ENCODE results near the gene ACSL1.
"Not testable (repeated sequence)": the region's sequence is repeated elsewhere in the genome, so short reads cannot be mapped to it uniquely, and the experiment has no call there.

Gene ACSL1

DNA sequence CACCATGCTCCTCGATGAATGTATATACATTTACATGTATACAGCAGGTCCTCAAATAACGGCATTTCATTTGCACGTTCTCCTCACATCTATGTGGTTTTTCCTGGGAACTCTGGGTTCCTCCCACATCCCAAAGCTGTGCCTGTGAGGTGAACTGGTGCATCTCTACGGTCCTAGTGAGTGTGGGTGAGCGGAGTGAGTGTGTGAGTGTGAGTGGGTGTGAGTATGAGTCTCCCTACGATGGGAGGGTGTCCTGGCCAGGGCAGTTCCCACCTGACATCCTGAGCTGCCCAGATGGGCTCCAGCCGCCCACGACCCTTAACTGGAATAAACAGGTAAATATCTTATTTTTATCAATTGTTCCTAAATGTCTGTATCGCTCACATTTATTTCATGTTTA is 40.0 kb downstream of the ACSL1 start:
- DNase-seq, result no peak

DNA sequence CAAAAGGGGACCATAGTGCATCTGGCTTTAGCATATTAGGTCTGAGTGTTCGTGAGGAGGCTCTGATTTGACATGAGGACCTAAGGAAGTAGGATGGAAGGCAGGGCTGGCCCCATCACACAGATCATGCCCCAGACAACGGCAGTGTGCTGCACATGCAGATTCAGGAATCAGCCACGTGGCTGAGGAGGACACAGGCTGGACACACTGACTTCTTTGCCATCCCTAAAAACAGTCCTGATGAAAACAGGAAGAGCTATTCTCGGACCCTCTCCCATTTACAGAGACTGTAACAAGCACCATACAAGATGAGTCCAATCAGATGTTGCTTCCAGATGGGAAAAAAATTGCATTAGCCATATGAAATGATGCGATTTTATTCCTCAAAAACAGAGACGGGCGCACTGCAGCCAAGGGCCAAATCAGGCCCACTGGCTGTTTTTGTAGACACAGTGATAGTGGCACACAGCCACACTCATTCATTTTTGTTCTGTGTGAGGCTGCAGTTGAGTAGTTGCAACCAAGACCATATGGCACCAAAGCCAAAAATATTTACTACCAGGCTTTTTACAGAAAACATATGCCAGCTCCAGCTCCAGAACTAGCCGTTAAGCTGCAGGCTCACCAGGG is 41.0 kb downstream of the ACSL1 start:
- no peak for DNase-seq

DNA sequence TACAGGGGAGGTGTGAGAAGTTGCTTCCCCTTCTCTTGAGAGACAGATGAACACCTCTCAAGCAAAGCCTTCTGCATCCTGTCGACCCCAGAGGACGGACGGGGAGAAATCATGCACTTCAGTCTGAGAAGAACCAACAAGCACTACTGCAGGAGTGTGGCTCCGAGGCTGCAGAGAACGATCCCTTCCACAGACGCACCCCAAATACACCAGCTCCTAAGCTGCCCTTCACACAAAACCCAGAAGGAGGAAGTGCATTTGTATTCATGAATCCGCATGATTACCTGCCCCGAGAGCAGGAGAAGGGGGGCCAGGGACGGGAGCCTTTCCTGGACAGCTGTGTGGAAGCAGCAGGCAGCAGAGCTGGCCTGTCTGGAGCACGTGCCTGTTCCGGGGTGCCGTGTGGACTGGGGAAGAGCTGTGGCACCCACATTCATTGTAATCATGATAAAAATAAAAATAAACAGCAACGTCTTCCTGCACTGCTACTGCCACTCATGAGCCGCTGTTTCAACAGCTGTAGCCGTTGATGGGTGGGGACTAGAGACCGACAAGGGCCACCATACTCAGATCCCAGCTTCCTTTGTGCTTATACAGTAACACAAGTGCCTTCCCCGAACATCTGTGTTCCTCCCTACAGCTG is 42.9 kb downstream of the ACSL1 start:
- DNase-seq, result no peak

DNA sequence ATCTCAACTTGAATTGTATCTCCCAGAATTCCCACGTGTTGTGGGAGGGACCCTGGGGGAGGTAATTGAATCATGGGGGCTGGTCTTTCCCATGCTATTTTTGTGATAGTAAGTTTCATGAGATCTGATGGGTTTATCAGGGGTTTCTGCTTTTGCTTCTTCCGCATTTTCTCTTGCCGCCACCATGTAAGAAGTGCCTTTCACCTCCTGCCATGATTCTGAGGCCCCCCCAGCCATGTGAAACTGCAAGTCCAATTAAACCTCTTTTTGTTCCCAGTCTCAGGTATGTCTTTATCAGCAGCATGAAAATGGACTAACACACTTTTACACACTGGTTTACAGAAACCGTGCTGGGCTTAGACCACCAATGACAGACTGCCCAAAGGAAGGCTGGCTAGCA is 46.6 kb downstream of the ACSL1 start:
- DNase-seq, result not testable (repeated sequence)

DNA sequence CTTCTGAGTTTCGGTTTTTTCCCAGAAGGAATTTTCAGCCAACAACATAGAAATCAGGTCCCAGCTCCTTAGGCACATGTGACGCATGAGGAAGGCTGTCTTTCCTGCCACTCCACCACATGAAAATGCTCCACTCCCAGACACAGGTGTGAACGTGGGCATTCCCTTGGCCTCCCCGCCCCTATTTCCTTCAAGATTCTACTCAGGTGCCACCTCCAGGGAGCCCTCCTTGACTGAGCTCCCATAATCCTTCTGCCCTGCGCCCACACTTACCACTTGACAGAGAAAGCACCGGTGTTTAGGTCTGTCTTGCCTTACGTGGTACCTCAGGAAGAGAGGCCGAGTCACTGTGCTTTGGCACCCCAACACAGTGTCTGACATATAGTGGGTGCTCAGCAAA is 47.4 kb downstream of the ACSL1 start:
- DNase-seq, result no peak

DNA sequence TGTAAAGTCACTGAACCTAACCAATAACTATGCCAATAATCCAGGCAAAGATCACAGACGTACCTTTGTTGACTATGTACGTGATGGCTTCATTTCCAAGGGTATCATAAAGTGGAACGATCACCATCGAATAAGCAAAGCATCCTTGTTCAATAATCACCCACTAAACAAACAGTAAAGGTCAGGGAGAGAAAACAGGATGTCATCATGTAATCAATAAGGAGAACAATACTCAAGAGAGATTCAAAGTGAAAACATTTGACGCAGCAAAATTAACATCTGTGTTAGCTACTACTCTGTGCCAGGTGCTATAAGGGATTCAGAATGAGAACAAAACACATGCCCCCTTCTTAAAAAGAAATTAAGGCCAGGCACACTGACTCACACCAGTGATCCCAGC is 48.9 kb downstream of the ACSL1 start:
- no peak for DNase-seq

DNA sequence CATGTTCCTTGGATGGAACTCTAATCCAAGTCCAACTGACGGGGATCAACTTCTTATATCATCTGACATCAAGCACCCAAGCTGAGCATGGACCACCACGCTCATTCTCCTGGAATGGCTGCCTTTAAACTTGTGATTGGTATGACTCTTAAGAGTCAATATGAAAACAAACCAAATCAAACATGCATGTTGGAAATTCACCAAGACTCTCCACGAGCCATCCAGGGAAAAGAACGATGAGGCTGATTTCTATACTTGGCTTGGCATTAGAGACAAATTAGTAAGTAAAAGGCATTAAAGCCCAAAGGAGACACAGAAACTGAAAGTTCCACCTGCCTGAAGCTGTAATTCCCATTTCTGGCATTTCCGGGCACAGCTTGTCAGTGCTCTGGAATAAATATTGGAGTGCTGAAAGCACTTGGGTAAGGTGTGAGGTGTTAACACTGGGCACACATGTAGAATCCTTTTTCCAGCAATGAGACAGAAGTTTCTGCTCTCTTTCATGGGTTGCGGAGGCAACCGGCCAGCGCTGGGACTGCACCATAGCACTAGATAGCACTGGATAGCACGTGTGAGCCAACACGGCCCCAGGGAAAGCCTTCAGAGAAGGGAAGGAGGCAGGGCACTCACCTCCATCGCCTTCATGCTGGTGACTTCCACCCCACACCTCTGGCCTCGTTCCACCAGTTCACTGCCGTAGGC is 49.8 kb downstream of the ACSL1 start:
- DNase-seq, result no peak

DNA sequence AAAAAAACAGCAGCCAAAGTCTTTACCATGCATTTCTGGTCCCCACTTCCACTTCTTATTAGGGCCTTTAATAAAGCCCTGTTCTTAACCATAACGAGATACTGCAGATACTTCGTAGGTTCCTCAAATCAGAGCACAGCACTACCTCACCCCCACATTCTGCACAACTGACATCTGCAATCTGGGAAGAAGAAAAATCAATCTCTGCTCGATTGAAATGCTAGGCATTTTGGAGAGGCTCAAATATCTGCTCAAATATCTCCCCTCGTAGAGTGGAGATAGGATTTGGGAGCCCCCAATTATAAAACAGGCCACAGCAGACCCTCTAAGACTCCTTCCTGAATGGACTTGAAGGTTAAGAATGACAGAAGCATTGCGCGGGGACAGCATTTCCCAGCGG is 51.6 kb downstream of the ACSL1 start:
- DNase-seq, result no peak

DNA sequence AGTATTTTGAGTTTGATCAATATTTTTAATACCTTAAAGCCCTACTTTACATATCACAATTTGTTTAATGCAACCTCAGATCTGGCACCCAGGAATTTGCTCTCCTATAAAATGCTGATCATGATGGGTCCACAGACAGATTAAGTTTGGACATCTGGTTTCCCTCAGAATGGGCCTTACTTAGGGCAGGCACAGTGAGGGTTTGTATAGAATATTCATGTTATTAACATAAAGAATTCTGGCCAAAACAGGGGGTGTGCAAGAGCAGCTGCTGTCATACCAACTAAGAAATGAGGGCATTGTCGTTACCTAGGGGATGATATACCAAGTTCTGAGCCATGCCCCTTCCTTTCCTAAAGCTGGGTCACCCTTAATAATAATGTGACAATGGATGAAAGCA is 54.4 kb downstream of the ACSL1 start:
- no peak for DNase-seq

DNA sequence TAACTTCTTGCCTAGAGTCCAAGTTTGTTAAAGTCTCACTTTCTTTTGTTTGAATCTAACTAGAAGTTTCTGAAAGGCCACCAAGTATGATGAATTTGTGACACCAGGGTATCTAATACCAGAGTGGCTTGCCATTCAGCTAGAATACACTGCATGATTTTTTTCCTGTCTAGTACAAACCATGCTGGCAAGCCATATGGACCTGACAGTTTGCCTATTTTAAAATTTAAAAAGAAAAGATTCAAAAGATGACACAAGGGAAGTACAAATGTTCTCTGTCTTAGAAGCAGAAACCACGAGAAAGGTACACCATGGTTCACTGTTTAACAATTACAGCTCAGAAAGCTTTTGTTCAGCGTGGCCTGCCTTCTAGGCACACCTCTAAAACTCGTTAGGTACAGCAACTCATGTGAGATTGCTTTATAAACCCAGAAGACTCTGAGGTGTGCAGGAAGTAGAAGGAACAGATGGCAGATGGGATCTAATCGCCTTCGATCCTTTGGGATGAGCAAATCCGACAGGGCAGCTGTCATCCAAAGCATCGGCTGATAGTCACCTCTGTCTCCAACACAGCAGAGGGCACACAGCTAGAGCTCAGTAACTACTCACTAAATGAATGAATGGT is 56.5 kb downstream of the ACSL1 start:
- no peak for DNase-seq

DNA sequence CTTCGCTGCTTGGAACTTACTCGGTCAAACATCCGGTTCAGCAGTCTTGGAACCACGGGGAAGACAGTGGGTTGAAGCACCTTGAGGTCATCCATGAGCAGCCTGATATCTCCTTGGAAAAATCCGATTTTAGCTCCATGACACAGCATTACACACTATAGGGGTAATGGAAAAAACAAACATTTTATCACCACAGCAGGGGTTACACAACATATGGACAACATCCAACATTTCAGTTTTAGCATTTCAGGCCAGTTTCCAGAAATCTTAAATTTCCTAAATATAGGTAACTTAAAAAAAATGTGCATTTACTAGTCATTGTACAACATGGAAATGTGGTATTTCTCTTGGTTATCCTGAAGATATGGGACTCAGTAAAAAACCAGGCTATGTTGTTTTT is 57.5 kb downstream of the ACSL1 start:
- DNase-seq, result no peak

DNA sequence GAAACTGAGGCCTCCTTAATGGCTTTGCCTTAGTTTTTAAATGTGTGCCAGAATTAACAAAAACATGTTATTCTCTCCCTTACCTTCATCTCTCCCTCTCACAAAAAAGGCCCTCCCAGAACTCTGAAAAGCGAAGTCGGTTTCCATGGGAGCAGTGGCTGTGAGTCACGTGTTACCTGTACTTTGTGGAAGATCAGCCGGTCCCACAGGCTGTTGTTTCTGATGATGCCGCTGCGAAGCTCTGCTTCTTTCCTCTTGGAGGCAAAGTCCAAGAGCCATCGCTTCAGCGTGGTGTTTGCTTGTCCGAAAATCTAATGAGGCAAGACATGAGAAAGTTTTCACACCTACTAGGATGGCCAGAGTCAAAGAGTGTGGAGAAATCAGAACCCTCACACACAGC is 59.3 kb downstream of the ACSL1 start:
- DNase-seq, result no peak

DNA sequence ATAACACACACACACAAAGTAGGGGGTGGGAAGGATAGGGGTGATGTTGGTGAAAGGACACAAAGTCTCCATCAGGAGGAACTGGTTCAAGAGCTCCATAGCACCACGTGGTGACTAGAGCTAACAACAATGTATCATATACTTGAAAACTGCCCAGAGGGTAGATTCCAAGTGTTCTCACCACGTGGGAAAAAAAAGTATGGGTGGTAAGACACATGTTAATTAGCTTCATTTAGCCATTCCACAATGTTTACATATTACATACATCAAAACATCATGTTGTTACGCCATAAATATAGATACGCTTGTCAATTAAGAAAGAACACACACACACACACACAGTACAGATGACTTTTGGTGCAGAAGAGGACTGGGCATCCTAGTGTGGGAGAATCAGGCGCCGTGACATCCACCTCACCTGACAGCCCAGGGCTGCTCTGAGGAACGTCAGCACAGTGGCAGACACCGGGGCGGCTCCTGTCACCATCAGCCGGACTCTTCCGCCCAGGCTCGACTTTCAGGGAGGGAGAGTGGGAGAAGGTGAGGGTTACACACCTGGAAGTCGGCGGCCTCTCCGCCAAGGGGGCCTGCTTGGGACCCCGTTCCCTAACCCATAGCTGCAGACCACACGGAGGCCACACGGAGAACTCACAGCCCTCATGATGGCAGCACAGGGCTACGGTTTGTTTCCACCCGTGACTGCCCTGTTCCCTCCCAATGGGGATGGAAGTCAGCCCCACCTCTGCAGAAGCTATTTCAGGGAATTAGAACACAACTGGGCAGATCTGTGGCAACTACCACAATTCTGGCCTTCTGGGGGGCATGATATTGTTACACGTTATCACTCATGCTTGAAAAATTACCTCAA is 60.1 kb downstream of the ACSL1 start:
- no peak for DNase-seq

DNA sequence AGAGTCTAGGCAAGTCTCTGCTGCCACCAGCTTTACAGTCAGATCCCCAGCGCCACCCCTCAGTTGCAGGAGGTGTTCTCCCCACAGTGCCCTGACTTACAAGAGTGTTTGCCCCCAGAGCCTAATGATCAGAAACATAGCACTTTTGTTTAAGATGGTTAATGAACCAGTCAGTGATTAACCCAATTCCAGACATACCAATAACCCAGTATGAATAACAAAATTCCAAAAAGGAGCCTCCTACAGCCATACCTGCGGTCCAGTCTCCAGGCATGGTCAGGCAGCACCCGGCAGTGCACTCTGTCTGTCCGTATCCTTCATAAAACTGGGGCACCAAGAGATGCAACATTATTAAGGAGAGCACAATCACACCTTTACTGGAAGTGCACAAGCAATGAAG is 61.2 kb downstream of the ACSL1 start:
- no peak for DNase-seq

DNA sequence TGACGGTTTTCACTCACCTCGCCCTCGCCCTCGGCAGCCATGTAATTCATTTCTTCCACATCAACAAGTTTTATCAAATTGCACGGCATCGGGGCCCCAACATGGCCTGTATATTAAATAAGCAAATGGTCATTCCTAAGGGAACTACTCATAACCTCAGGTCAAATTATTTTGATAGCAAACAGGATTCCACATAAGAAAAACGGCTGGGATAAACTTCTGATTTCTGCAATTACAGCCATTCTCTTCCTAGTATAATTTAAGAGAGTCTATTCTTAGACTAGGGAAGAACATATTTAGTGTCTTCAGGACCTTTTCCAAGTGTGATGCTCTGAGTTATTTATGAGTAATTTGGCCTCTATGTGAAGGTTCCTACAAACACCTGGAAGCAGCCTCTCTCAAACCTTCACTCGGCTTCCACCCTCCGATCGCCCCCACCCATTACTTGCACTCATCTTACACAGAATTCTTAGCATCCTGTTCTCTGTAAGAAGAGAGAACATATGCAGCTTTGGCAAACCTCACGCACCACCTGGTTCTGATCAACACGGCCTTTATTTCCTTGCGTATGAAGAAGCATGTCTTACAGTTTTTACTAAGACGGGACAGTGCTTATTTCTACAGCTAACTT is 62.5 kb downstream of the ACSL1 start:
- DNase-seq, result no peak

DNA sequence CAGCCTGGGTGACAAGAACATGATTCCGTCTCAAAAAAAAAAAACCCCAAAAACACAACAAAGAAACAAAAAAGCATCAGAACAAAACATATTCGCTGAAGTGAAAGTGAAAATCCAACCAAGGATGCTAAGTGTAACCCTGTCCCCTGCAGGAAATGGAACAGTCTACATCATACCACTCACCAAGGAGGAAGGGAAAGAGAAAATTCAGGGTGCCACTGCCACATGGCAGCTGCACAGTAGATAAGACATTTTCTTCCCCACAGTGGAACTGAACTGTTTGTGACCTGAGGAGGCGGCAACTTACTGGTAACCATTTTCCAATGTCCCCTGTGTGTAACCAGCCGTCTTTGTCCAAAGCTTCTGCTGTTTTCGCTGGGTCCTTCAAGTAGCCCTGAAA is 63.7 kb downstream of the ACSL1 start:
- no peak for DNase-seq

DNA sequence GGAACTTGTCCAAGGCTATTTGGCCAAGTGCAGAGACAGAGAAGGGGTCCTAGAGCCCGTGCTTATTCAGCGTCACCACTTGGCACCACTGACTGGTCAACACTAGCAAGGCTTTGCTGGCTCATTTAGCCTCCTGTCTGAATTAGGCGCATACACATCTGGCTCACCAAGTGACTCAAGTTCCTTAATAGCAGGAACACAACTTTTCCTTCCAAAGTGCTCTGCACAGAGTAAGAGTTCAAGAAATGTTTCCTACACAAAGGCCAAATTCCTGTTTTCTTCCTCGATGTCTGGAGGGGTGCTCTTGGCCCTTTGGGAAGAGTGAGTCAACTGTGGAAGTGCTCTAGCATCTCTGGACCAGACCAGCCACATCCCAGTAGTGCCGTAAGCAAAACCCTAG is 65.1 kb downstream of the ACSL1 start:
- no peak for DNase-seq

DNA sequence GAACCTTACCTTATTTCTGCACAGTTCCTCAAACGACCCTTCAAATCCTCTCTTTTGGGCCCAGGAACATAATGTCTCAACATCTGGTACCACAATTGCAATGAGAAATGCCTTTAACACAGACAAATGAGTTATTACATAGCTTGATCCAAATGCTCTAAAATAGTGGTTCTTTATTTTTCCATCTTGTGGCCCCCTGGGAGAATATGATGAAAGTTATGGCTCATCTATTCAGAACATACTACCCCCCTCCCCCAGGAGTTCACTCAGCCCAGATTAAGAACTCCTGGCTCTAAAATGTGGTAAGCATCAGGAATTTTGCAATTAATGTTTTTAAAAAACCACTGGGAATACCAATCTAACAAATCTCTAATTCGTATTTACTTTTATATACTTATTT is 68.0 kb downstream of the ACSL1 start:
- DNase-seq, result no peak

DNA sequence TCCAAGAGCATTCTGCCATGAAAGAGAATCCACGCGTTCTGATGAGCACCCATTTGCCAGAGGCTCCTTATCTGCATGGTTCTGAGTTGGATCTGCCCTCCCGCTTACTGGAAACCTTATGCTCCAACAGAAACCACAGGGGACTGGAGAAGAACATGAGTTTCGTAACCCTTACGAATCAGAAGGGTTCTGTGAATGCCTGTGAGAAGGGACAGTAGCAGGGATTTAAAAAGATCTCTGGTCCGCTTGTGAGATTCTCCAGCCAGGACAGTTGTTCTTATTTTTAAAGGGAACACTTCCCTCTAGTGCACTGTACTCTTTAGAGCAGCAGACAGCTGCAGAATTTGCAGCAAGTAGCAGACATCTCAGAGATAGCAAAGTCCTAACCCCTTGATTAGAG is 69.4 kb downstream of the ACSL1 start:
- DNase-seq, result no peak

DNA sequence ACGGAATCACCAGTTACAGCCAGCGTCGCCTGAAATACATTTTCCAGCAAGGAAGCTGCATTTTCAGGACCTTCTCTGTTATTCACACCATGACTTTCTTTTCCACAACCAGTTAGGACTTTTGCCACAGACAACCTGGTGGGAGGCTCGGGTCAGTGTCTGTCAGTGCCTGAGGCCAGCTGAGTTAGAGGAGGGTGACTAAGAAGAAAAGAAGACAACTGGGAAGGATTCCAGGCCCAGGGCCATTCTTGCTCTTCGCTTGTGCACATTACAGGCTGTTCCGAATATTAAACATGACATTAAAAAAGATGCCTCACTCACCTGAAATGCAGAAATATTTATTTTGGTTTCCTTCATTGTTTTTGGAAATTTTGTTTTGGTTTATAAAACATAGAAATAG is 70.5 kb downstream of the ACSL1 start:
- no peak for DNase-seq

DNA sequence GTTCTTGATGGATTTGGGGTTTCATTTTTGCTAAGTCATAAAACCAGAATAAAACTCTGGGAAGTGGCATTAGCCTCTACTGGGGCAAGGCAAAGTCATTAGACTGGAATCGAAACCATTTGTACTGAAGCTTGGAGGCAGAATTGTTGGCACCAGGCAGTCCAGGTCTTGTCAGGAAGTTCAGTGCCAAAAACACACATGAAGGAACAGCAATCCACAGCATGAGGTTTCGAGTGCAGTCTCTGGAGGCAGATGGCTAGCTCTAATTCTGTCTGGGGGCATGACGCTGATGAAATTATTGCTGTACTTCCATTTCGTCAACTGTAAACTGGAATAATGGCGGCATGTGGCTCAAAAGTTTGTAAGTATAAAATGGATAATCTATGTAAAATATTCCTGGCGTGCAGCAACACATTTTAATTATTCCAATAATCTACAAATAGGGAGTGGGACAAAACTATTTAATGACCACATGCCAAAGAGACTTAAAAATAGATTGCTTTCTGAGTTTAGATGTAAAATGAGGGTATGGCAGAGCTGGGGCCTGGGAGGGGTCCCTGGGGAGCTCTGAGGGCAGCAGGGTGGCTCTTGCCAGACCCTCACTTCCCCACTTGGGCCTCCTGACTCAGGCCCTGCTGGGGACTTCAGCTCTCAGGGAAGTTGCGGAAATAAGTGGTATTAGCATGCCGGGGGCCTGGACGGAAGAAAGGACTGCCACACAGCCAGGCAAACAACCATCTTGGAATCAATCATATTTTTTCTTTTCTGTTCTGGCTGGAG is 73.1 kb downstream of the ACSL1 start:
- DNase-seq, result no peak

DNA sequence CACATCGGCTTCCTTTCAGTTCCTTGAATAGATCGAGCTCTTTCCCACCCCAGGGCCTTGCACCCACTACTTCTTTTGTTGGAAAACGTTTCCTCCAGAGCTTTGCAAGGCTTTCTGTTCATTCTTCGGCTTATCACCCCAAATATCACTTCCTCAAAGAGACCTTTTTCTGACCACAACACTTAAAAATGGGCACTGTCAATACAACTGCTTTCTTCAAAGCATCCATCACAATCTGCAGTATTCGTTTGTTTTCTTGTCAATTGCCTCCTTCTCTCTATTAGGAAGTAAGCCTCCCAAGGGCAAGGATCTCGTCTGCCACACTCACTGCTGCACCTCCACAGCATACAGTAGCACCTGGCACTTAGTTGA is 74.2 kb downstream of the ACSL1 start:
- DNase-seq, result no peak
